GM18909 (cell line): ENCODE measurements around the gene CDH4.

Experiments used
- ATAC-seq: cut with Tn5 transposase; IDR thresholded peaks from one replicate; pipeline ENCODE4 v1.9.1; 2021; ENCODE audit warnings: mild to moderate bottlenecking; ENCODE audit not compliant: unreplicated experiment, poor library complexity

Gene CDH4

GRCh38 chr20:61429458-61430227 is 177.6 kb downstream of the CDH4 start:
- ATAC-seq: no peak

- no peak for ATAC-seq
Measured at GRCh38 chr20:61430228-61430624, 178.2 kb downstream of the CDH4 start.

GRCh38 chr20:61433176-61433575 is 181.1 kb downstream of the CDH4 start:
- no peak for ATAC-seq

GRCh38 chr20:61433816-61434215 is 181.8 kb downstream of the CDH4 start:
- no peak for ATAC-seq

GRCh38 chr20:61434341-61434781 is 182.3 kb downstream of the CDH4 start:
- no peak for ATAC-seq

- no peak for ATAC-seq
Measured at GRCh38 chr20:61435184-61435822, 183.2 kb downstream of the CDH4 start.

- ATAC-seq: no peak
Measured at GRCh38 chr20:61435823-61436220, 183.8 kb downstream of the CDH4 start.

GRCh38 chr20:61436283-61436666 is 184.2 kb downstream of the CDH4 start:
- no peak for ATAC-seq

- ATAC-seq: no peak
Measured at GRCh38 chr20:61436667-61437279, 184.7 kb downstream of the CDH4 start.

- ATAC-seq: no peak
Measured at GRCh38 chr20:61437280-61438206, 185.5 kb downstream of the CDH4 start.

GRCh38 chr20:61438285-61438684 is 186.2 kb downstream of the CDH4 start:
- ATAC-seq: no peak

GRCh38 chr20:61439251-61439650 is 187.2 kb downstream of the CDH4 start:
- no peak for ATAC-seq

GRCh38 chr20:61440548-61441055 is 188.5 kb downstream of the CDH4 start:
- no peak for ATAC-seq

GRCh38 chr20:61441537-61441936 is 189.5 kb downstream of the CDH4 start:
- ATAC-seq: no peak

- no peak for ATAC-seq
Measured at GRCh38 chr20:61442075-61442670, 190.1 kb downstream of the CDH4 start.

GRCh38 chr20:61442718-61443117 is 190.7 kb downstream of the CDH4 start:
- no peak for ATAC-seq

GRCh38 chr20:61443443-61444126 is 191.5 kb downstream of the CDH4 start:
- no peak for ATAC-seq

GRCh38 chr20:61444637-61445036 is 192.6 kb downstream of the CDH4 start:
- no peak for ATAC-seq

GRCh38 chr20:61445138-61445537 is 193.1 kb downstream of the CDH4 start:
- ATAC-seq: no peak
